Measurements from ENCODE around the gene CELA2A. TPM values are rescaled to one million over a fixed set of nuclear protein-coding genes. Genes with fewer than 3 reads are reported as not detected.

Gene CELA2A
- total and polyA plus RNA-seq, 9 of the 15 experiments (the other 6 are each of a cell fraction or from before 2014, with no cell fraction given), result 0.62 TPM; not detected in 8

DNA sequence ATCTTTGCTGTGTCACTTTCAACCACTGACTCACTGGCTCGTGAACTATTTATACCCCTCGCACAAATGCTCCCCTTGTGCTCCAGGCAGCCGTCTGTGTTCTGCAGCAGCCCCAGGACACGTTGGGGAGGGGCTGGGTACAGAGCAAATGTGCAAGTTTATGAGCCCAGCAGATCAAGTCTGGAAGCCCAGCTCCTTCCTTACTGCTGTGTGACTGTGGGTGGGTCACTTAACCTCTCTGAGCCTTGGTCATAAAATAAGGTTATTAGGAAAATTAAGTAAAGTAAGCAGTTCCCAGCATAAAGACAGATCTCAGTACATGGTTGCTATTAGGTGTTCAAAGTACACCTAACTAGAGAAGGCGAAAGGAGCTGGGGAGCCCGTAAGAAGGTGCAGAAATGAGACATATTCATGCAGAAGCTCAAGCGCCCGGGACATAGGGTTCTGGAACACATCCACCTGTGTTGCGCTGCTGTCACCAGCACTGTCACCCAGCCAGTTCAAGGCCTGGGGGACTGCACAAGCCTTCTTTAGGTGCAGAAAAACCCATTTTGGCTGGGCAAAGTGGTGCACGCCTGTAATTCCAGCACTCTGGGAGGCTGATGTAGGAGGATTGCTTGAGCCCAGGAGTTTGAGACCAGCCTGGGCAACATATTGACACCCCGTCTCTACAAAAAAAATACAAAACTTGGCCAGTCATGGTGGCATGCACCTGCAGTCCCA is 33.0 kb upstream of the CELA2A start (continued):
- TF ChIP-seq ZNF407 (IDR thresholded peaks at IDR 0.05; ENCODE audit: low read depth) (no peak), SMARCB1 (IDR thresholded peaks at IDR 0.05; ENCODE audit: insufficient read length, low read depth) (no peak), ZNF583 (CRISPR knock-in tag; IDR thresholded peaks at IDR 0.05) (no peak), MEF2A (IDR thresholded peaks at IDR 0.05; ENCODE audit: control insufficient read depth, low read depth, low read length) (peak; percentile 55; the same call in 1 of the 2 replicates), PTBP1 (IDR thresholded peaks at IDR 0.05; ENCODE audit: low read depth, low read length) (peak; percentile 77; the same call in 1 of the 2 replicates), CCNT2 (IDR thresholded peaks at IDR 0.05; ENCODE audit: borderline replicate concordance, extremely low read depth, insufficient read length, low read depth, low read length) (no peak), ZFP36 (IDR thresholded peaks at IDR 0.05; ENCODE audit: low read depth, low read length, partially characterized antibody) (peak; percentile 95), ZNF449 (CRISPR knock-in tag; IDR thresholded peaks at IDR 0.05) (no peak), HMGN3 (IDR thresholded peaks at IDR 0.05; ENCODE audit: borderline replicate concordance, extremely low read depth, insufficient read length, low read depth, low read length) (no peak), ZNF707 (CRISPR knock-in tag; conservative IDR thresholded peaks at IDR 0.05) (no peak), ZNF212 (CRISPR knock-in tag; IDR thresholded peaks at IDR 0.05) (no peak), FOXJ2 (tag; IDR thresholded peaks at IDR 0.05) (no peak), CBX3 (IDR thresholded peaks at IDR 0.05; ENCODE audit: borderline replicate concordance in 1 of 2, low read length in 2 of 2) (peak in 1 of 2 experiments; percentile 33; a peak in 1 of 3 replicates)
- TF ChIP-seq, protein P1, sequence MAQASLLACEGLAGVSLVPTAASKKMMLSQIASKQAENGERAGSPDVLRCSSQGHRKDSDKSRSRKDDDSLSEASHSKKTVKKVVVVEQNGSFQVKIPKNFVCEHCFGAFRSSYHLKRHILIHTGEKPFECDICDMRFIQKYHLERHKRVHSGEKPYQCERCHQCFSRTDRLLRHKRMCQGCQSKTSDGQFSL (CRISPR knock-in tag; IDR thresholded peaks at IDR 0.05), result peak; percentile 76; the same call in 1 of the 2 replicates
- TF ChIP-seq, protein P1 (tag; IDR thresholded peaks at IDR 0.05), result no peak

Data from K562 (cell line).